NCI-H460 (cell line): ENCODE results near the gene HGFAC. TPM values are rescaled to one million over a fixed set of nuclear protein-coding genes. Genes with fewer than 3 reads are reported as not detected.

Experiments
- DNase-seq: peaks from one replicate; pipeline ENCODE4 v3.0.0-alpha.2; 2016; ENCODE audit warnings: low read depth; ENCODE audit errors: extremely low read depth
- total RNA-seq: library from RNA; depleted of rRNA; stranded (reverse); fragments of >200 nt; shearing (Covaris generic); gene quantifications from 2 replicates; pipeline ENCODE4 v1.2.3, GENCODE V29; 2014; rRNA removed

Gene HGFAC
- total RNA-seq, 1 experiment from 2014 or later = not detected

- no peak for DNase-seq
These were observed 56.0 kb downstream of the HGFAC start for GRCh38 chr4:3497523-3498389.

- no peak for DNase-seq
These were observed 56.6 kb downstream of the HGFAC start for GRCh38 chr4:3498407-3498806.

Other genes starting within 250 kb of the HGFAC start
- 0.20 and 0.32 TPM in 2 replicates for gene MSANTD1, start 192.8 kb upstream of the HGFAC start, total RNA-seq
- gene RGS12, start 148.9 kb upstream of the HGFAC start, total RNA-seq = 7.9 and 8.4 TPM in 2 replicates
- gene DOK7, start 21.3 kb downstream of the HGFAC start, total RNA-seq = 0.05 and 0.14 TPM in 2 replicates
- gene LRPAP1, start 90.5 kb downstream of the HGFAC start, total RNA-seq = 142 and 153 TPM in 2 replicates